Measurements from ENCODE around the gene HIPK3.

Gene HIPK3

DNA sequence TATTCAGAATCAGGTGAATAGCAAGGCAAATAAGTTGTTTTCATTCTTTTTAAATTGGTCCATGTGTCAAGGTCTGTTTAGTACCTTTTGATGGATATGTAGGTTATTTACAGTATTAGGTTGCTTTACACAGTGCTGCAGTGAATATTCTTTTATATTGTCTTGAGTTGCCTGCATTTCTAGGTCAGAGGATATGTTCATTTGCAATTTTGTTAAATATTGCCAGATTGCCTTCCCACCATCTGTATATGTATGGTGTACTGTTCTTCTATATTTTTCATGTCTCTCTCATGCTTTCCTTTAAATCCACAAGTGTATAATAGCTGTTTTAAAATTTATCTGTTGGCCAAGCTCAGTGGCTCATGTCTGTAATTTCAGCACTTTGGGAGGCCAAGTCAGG, 24.6 kb downstream of the HIPK3 start:
- Histone ChIP-seq H3K4me3 (ENCODE audit: low read depth, low read length) (no peak overlapping the region), H3K4me1 (no peaks in the 10 kb centered on the region), H3K9ac (no peak overlapping the region), H3K9me3 (ENCODE audit: control insufficient read depth, low read length) (no peaks in the 10 kb centered on the region), H2AFZ (no peak overlapping the region), H3K4me2 (ENCODE audit: low read length) (no peak overlapping the region), H3K27me3 (ENCODE audit: control insufficient read depth, insufficient read depth, low read length) (no peaks in the 10 kb centered on the region), H3K36me3 (ENCODE audit: control insufficient read depth, insufficient read depth, low read length) (no peaks in the 10 kb centered on the region), H3K79me2 (peaks cover 28% of the 10 kb centered on the region), H3K27ac (no peak overlapping the region)
- TF ChIP-seq, protein P1, sequence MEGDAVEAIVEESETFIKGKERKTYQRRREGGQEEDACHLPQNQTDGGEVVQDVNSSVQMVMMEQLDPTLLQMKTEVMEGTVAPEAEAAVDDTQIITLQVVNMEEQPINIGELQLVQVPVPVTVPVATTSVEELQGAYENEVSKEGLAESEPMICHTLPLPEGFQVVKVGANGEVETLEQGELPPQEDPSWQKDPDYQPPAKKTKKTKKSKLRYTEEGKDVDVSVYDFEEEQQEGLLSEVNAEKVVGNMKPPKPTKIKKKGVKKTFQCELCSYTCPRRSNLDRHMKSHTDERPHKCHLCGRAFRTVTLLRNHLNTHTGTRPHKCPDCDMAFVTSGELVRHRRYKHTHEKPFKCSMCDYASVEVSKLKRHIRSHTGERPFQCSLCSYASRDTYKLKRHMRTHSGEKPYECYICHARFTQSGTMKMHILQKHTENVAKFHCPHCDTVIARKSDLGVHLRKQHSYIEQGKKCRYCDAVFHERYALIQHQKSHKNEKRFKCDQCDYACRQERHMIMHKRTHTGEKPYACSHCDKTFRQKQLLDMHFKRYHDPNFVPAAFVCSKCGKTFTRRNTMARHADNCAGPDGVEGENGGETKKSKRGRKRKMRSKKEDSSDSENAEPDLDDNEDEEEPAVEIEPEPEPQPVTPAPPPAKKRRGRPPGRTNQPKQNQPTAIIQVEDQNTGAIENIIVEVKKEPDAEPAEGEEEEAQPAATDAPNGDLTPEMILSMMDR (IDR thresholded peaks at IDR 0.05) = no peak

DNA sequence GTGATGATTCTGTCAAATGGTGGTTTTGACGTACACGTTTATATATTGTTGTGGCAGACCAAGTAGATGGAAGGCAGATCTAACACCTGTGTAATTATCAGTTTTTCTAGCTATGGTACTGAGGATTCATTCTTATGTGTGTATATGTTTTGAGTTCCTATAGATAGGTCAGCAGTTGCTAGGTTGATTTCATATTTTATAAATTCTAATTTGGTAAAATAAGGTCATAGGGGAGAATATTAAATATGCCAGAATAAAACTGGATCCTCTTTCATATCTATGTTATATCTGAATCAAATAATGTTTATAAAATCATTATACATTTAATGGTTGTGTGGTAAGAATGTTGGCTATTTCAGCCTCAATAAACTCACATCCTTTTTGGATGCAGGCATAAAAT, 27.6 kb downstream of the HIPK3 start:
- Histone ChIP-seq H3K79me2 (peaks cover 19% of the 10 kb centered on the region), H3K4me3 (ENCODE audit: low read depth, low read length) (no peak overlapping the region), H3K4me1 (no peaks in the 10 kb centered on the region), H3K27ac (no peak overlapping the region), H2AFZ (no peak overlapping the region), H3K36me3 (ENCODE audit: control insufficient read depth, insufficient read depth, low read length) (no peaks in the 10 kb centered on the region), H3K27me3 (ENCODE audit: control insufficient read depth, insufficient read depth, low read length) (no peaks in the 10 kb centered on the region), H3K9ac (no peak overlapping the region), H3K4me2 (ENCODE audit: low read length) (no peak overlapping the region), H3K9me3 (ENCODE audit: control insufficient read depth, low read length) (no peaks in the 10 kb centered on the region)
- TF ChIP-seq, protein P1 (IDR thresholded peaks at IDR 0.05) = no peak

DNA sequence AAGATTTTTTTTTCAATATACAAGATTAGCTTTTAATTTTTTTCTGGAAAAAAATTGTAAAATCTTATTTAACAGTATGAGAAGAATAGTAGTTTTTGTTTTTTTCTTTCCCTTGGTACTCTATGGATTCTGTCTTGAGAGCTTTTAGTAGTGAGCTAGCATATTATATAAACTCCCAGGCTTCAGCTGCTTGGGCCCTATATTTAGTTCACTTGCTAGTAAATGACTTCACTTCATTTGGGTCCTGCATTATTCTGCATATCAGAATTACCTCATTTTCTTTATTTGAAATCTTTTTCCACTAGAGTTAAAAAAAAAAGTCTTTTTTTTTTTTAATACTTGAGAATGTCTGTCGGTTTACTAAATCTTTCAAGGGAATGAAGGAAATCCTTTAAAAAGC, 33.1 kb downstream of the HIPK3 start:
- Histone ChIP-seq H3K36me3 (ENCODE audit: control insufficient read depth, insufficient read depth, low read length) (no peaks in the 10 kb centered on the region), H3K4me2 (ENCODE audit: low read length) (no peak overlapping the region), H3K9ac (no peak overlapping the region), H2AFZ (no peak overlapping the region), H3K4me1 (peaks cover 7% of the 10 kb centered on the region), H3K4me3 (ENCODE audit: low read depth, low read length) (peak overlapping the region; percentile 22), H3K9me3 (ENCODE audit: control insufficient read depth, low read length) (no peaks in the 10 kb centered on the region), H3K27ac (no peak overlapping the region), H3K79me2 (peaks cover 16% of the 10 kb centered on the region), H3K27me3 (ENCODE audit: control insufficient read depth, insufficient read depth, low read length) (no peaks in the 10 kb centered on the region)
- TF ChIP-seq, protein P1 (IDR thresholded peaks at IDR 0.05) = no peak

DNA sequence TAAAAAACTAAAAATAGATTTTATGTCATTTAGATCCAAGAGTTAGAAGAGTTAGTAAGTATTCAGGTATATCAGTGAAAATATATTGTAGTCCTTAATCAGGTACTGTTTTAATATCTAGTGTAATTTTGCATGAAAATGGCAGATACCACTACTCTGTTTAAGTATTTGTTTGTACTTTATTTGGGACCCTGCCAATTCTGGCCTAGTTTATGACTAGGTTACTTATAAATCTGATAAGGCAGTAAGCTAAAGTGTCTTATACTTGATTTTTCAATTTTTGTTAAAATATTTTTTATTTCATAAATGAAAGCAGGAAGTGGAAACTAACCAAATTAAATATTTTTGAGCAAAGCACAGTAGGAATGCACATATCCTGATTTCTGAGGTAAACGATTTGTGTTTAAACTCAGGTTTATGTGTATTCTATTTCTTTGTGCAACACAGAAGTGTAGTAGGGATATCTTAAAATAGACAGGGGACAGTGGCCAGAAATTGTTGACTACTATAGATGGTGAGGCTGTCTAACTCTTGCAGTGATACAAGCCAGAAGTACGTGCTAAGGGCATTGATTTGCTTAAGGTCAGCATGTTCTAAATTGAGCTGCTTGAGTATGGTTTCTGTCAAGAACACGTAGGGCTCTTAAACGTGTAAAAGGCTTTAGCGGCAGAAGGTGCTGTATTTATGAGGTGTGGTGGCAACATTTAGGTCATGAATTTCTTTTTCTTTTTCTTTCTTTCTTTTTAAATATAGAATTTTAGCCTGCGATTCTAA, 34.0 kb downstream of the HIPK3 start:
- peaks cover 23% of the 10 kb centered on the region for H3K79me2 ChIP-seq
- peak overlapping the region; percentile 45 for H3K4me2 ChIP-seq (ENCODE audit: low read length)
- no peak overlapping the region for H2AFZ ChIP-seq
- H3K36me3 ChIP-seq (ENCODE audit: control insufficient read depth, insufficient read depth, low read length) = no peaks in the 10 kb centered on the region
- no peak overlapping the region for H3K9ac ChIP-seq
- peaks cover 7% of the 10 kb centered on the region for H3K4me1 ChIP-seq
- no peaks in the 10 kb centered on the region for H3K9me3 ChIP-seq (ENCODE audit: control insufficient read depth, low read length)
- peak overlapping the region; percentile 29 for H3K27ac ChIP-seq
- TF ChIP-seq, protein P1 (IDR thresholded peaks at IDR 0.05) = no peak
- peak overlapping the region; percentile 22 for H3K4me3 ChIP-seq (ENCODE audit: low read depth, low read length)
- H3K27me3 ChIP-seq (ENCODE audit: control insufficient read depth, insufficient read depth, low read length) = no peaks in the 10 kb centered on the region

DNA sequence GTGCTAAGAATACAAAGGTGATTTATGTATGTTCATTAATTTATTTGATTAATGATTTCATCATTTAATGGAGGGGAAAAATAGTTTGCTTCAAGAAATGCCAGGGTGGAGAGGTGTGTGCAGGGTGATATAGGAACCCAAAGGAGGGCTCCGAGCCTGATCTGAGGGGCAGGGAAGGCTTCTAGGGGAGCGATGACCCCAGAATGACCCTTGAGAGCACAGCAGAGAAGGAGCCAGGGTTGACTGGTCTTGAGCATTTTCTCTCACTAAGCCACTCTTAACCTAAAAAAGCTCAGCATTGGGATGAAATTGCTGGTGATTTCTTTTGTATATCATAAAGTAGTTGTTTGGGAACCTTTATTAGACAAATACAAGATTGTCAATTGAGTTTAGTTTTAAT, 35.1 kb downstream of the HIPK3 start:
- Histone ChIP-seq H3K9me3 (ENCODE audit: control insufficient read depth, low read length) (no peaks in the 10 kb centered on the region), H3K9ac (no peak overlapping the region), H2AFZ (no peak overlapping the region), H3K79me2 (peaks cover 28% of the 10 kb centered on the region), H3K4me3 (ENCODE audit: low read depth, low read length) (no peak overlapping the region), H3K4me2 (ENCODE audit: low read length) (no peak overlapping the region), H3K27ac (no peak overlapping the region), H3K36me3 (ENCODE audit: control insufficient read depth, insufficient read depth, low read length) (no peaks in the 10 kb centered on the region), H3K4me1 (peaks cover 7% of the 10 kb centered on the region), H3K27me3 (ENCODE audit: control insufficient read depth, insufficient read depth, low read length) (no peaks in the 10 kb centered on the region)
- TF ChIP-seq, protein P1 (IDR thresholded peaks at IDR 0.05) = no peak
